ENCODE results near the gene FAM13A. TPM values are rescaled to one million over a fixed set of nuclear protein-coding genes. Genes with fewer than 3 reads are reported as not detected.
"Not testable (repeated sequence)": the region's sequence is repeated elsewhere in the genome, so short reads cannot be mapped to it uniquely, and the experiment has no call there.

FAM13A gene
- total RNA-seq, 3 donors from 2014 or later, result 55.7 to 170 (median 118) TPM

GRCh38 chr4:89070041-89070440, 13.1 kb upstream of the FAM13A start:
- Histone ChIP-seq H3K4me3 (no peak overlapping the region), H3K36me3 (no peaks in the 10 kb centered on the region), H3K27ac (no peak overlapping the region), H3K4me1 (no peaks in the 10 kb centered on the region), H3K27me3 (no peaks in the 10 kb centered on the region), H3K9me3 (no peaks in the 10 kb centered on the region)
- intact Hi-C loops (cut with DNase I; ENCODE audit: low total_unique reads), result no loop called here
- TF ChIP-seq CTCF (IDR thresholded peaks at IDR 0.05) (no peak), POLR2AphosphoS5 (IDR thresholded peaks at IDR 0.05) (no peak), POLR2A (IDR thresholded peaks at IDR 0.05) (no peak)
- no peak for DNase-seq (ENCODE audit: low spot score in 2 of 2)

- no peak for TF ChIP-seq POLR2AphosphoS5 (IDR thresholded peaks at IDR 0.05)
- no peak for TF ChIP-seq POLR2A (IDR thresholded peaks at IDR 0.05)
- TF ChIP-seq CTCF (IDR thresholded peaks at IDR 0.05), result no peak
Measured at GRCh38 chr4:89069481-89069880, 12.5 kb upstream of the FAM13A start.

GRCh38 chr4:89067417-89067816, 10.4 kb upstream of the FAM13A start:
- intact Hi-C loops (cut with DNase I; ENCODE audit: low total_unique reads), result no loop called here
- TF ChIP-seq POLR2A (IDR thresholded peaks at IDR 0.05), result no peak
- no peak for TF ChIP-seq POLR2AphosphoS5 (IDR thresholded peaks at IDR 0.05)
- TF ChIP-seq CTCF (IDR thresholded peaks at IDR 0.05), result no peak
- H3K4me1 ChIP-seq, result no peaks in the 10 kb centered on the region
- no peaks in the 10 kb centered on the region for H3K36me3 ChIP-seq
- peak overlapping the region in 1 of 2 donors; percentile 2 for H3K27ac ChIP-seq
- H3K4me3 ChIP-seq, result no peak overlapping the region
- no peak for DNase-seq (ENCODE audit: low spot score in 2 of 2)
- H3K27me3 ChIP-seq, result no peaks in the 10 kb centered on the region
- H3K9me3 ChIP-seq, result no peaks in the 10 kb centered on the region

More at GRCh38 chr4:89069481-89069880, 12.5 kb upstream of the FAM13A start:
- no peaks in the 10 kb centered on the region for H3K4me1 ChIP-seq
- H3K9me3 ChIP-seq, result no peaks in the 10 kb centered on the region
- DNase-seq (ENCODE audit: low spot score in 2 of 2), result no peak
- no peak overlapping the region for H3K27ac ChIP-seq
- H3K36me3 ChIP-seq, result no peaks in the 10 kb centered on the region
- no peak overlapping the region for H3K4me3 ChIP-seq
- no peaks in the 10 kb centered on the region for H3K27me3 ChIP-seq
- intact Hi-C loops (cut with DNase I; ENCODE audit: low total_unique reads), result no loop called here

- no peaks in the 10 kb centered on the region for H3K4me1 ChIP-seq
- H3K36me3 ChIP-seq, result no peaks in the 10 kb centered on the region
- H3K4me3 ChIP-seq, result no peak overlapping the region
- intact Hi-C loops (cut with DNase I; ENCODE audit: low total_unique reads), result no loop called here
- no peaks in the 10 kb centered on the region for H3K9me3 ChIP-seq
- no peaks in the 10 kb centered on the region for H3K27me3 ChIP-seq
- no peak for DNase-seq (ENCODE audit: low spot score in 2 of 2)
- TF ChIP-seq POLR2AphosphoS5 (IDR thresholded peaks at IDR 0.05) (no peak), CTCF (IDR thresholded peaks at IDR 0.05) (no peak), POLR2A (IDR thresholded peaks at IDR 0.05) (no peak)
- H3K27ac ChIP-seq, result no peak overlapping the region
Measured at GRCh38 chr4:89064848-89065247, 7.9 kb upstream of the FAM13A start.

- intact Hi-C loops (cut with DNase I; ENCODE audit: low total_unique reads), result loop anchor here (10.0 kb wide), 1 partner anchor 47 kb away; no protein-coding TSS in a partner anchor
- H3K9me3 ChIP-seq; H3K4me1 ChIP-seq; H3K36me3 ChIP-seq; H3K27me3 ChIP-seq; H3K4me3 ChIP-seq; DNase-seq (ENCODE audit: low spot score in 2 of 2): not testable (repeated sequence)
- H3K27ac ChIP-seq, result peak overlapping the region; percentile 76 to 77
Measured at GRCh38 chr4:89057844-89058243, 859 bp upstream of the FAM13A start.

All from breast epithelium (tissue), 4 donors.